HepG2 (cell line): Measurements from ENCODE around the gene CCND2. TPM values are rescaled to one million over a fixed set of nuclear protein-coding genes. Genes with fewer than 3 reads are reported as not detected.

Experiments used
- CHCHD3 ChIP-seq: sonication (generic); formaldehyde crosslinking; IDR thresholded peaks from 2 replicates; pipeline ENCODE4 v1.8.0; 2022; ENCODE audit warnings: mild to moderate bottlenecking, missing genetic modification reagents, moderate library complexity
- DPF2 ChIP-seq: sonication (generic); formaldehyde crosslinking; IDR thresholded peaks from 2 replicates; pipeline ENCODE4 v1.4.0; 2020; ENCODE audit warnings: mild to moderate bottlenecking, low read depth, missing genetic modification reagents, borderline replicate concordance
- EZH2 ChIP-seq: conservative IDR thresholded peaks from 2 replicates; pipeline ENCODE4 v1.6.1; 2012; ENCODE audit warnings: mild to moderate bottlenecking, low read depth, low read length, moderate library complexity
- FLYWCH1 ChIP-seq: sonication (generic); formaldehyde crosslinking; IDR thresholded peaks from 2 replicates; pipeline ENCODE4 v1.8.1; 2023; ENCODE audit warnings: mild to moderate bottlenecking, missing genetic modification reagents
- KAT8 ChIP-seq: IDR thresholded peaks from 2 replicates; pipeline ENCODE4 v1.6.1; 2016; ENCODE audit warnings: missing genetic modification reagents, missing compliant biosample characterization
- KDM2A ChIP-seq: sonication (generic); formaldehyde crosslinking; IDR thresholded peaks from 2 replicates; pipeline ENCODE4 v1.4.0; 2020; ENCODE audit warnings: low read depth, missing genetic modification reagents, borderline replicate concordance
- MIER3 ChIP-seq: IDR thresholded peaks from 2 replicates; pipeline ENCODE4 v1.6.1; 2016; ENCODE audit warnings: missing compliant biosample characterization, borderline replicate concordance
- NFKBIZ ChIP-seq: IDR thresholded peaks from 2 replicates; pipeline ENCODE4 v1.6.1; 2018; ENCODE audit warnings: missing genetic modification reagents, missing compliant biosample characterization
- NR2F2 ChIP-seq: IDR thresholded peaks from 2 replicates; pipeline ENCODE4 v1.6.1; 2012; ENCODE audit warnings: low read depth, inconsistent platforms, borderline replicate concordance
- PCBP1 ChIP-seq: fragments of 200-400 bp; formaldehyde crosslinking; IDR thresholded peaks from 2 replicates; pipeline ENCODE4 v1.6.1; 2017; ENCODE audit warnings: mild to moderate bottlenecking, low read depth, low read length, borderline replicate concordance
- PHF20 ChIP-seq: sonication (generic); formaldehyde crosslinking; IDR thresholded peaks from 2 replicates; pipeline ENCODE4 v1.5.0; 2020; ENCODE audit warnings: mild to moderate bottlenecking, missing genetic modification reagents
- PTBP1 ChIP-seq: fragments of 200-400 bp; formaldehyde crosslinking; IDR thresholded peaks from 2 replicates; pipeline ENCODE4 v1.6.1; 2018; ENCODE audit warnings: low read length, low read depth; ENCODE audit not compliant: poor library complexity, severe bottlenecking
- RARG ChIP-seq: sonication (generic); formaldehyde crosslinking; IDR thresholded peaks from 2 replicates; pipeline ENCODE4 v1.4.0; 2020; ENCODE audit warnings: low read depth, mild to moderate bottlenecking, missing genetic modification reagents
- RBAK ChIP-seq: sonication (generic); formaldehyde crosslinking; IDR thresholded peaks from 2 replicates; pipeline ENCODE4 v1.5.1; 2020; ENCODE audit warnings: mild to moderate bottlenecking, missing genetic modification reagents
- SOX6 ChIP-seq, 2 experiments: fragments of 450-650 bp in 1 of 2; sonication (generic) in 1 of 2; formaldehyde crosslinking in 1 of 2; IDR thresholded peaks; 2 replicates each; pipeline versions ENCODE4 v1.4.0 to v1.6.1; 2017 to 2020; ENCODE audit warnings: antibody characterized with exemption in 1 of 2, mild to moderate bottlenecking in 1 of 2, missing genetic modification reagents in 1 of 2
- TCF12 ChIP-seq, 2 experiments: fragments of 450-650 bp in 1 of 2; sonication (generic) in 1 of 2; formaldehyde crosslinking in 1 of 2; IDR thresholded peaks; 2 replicates each; pipeline versions ENCODE4 v1.6.1 to v1.8.0; 2017 to 2022; ENCODE audit warnings: antibody characterized with exemption in 1 of 2, mild to moderate bottlenecking in 1 of 2, missing genetic modification reagents in 1 of 2, moderate library complexity in 1 of 2
- TEAD2 ChIP-seq: sonication (generic); formaldehyde crosslinking; IDR thresholded peaks from 2 replicates; pipeline ENCODE4 v1.9.0; 2021; ENCODE audit warnings: missing genetic modification reagents
- ZBTB7A ChIP-seq: sonication (generic); formaldehyde crosslinking; IDR thresholded peaks from 2 replicates; pipeline ENCODE4 v1.8.0; 2022; ENCODE audit warnings: mild to moderate bottlenecking, missing genetic modification reagents
- ZNF143 ChIP-seq: sonication (generic); formaldehyde crosslinking; IDR thresholded peaks from 2 replicates; pipeline ENCODE4 v1.4.0; 2020; ENCODE audit warnings: missing genetic modification reagents
- ZNF367 ChIP-seq: sonication (generic); formaldehyde crosslinking; IDR thresholded peaks from 2 replicates; pipeline ENCODE4 v1.4.0; 2020; ENCODE audit warnings: missing genetic modification reagents, borderline replicate concordance
- polyA plus RNA-seq, 8 experiments: library from polyadenylated mRNA; depleted of rRNA in 3 of 8; stranded (reverse) in 7 of 8; unstranded in 1 of 8; fragments of >200 nt; fragmentation: Illumina TruSeq in 4 of 8; extraction: Trizol in 4 of 8; gene quantifications; 2 replicates each; pipeline versions ENCODE4 v1.2.1 to v1.2.3, GENCODE V29; 2011 to 2016; ENCODE audit warnings: low read depth in 4 of 8, missing spikeins in 1 of 8, mixed read lengths in 1 of 8; ENCODE audit not compliant: insufficient read depth in 1 of 8
- total RNA-seq, 5 experiments: library from RNA; depleted of rRNA; stranded (reverse); fragments of >200 nt; fragmentation: Illumina TruSeq; extraction: Trizol; gene quantifications; 2 replicates each; pipeline ENCODE4 v1.2.3, GENCODE V29; 2016; ENCODE audit warnings: low read depth in 1 of 5
- TF ChIP-seq, protein P1 (sequence below): IDR thresholded peaks from 2 replicates; pipeline ENCODE4 v1.6.1; 2016; ENCODE audit warnings: low read depth
- TF ChIP-seq, protein P2 (sequence below), 2 experiments: sonication (generic) in 1 of 2; formaldehyde crosslinking in 1 of 2; IDR thresholded peaks; 2 replicates each; pipeline versions ENCODE4 v1.4.0 to v1.6.1; 2018 to 2020; ENCODE audit warnings: missing genetic modification reagents in 2 of 2, borderline replicate concordance in 1 of 2, low read depth in 1 of 2, mild to moderate bottlenecking in 1 of 2, missing biosample characterization in 1 of 2
- TF ChIP-seq, protein P3 (sequence below): sonication (generic); formaldehyde crosslinking; IDR thresholded peaks from 2 replicates; pipeline ENCODE4 v1.4.0; 2020; ENCODE audit warnings: missing genetic modification reagents

The CCND2 gene
- total and polyA plus RNA-seq, 2 of the 13 experiments (the other 11 are each of a cell fraction or from before 2014, with no cell fraction given) = 0.61 to 1.4 TPM

DNA sequence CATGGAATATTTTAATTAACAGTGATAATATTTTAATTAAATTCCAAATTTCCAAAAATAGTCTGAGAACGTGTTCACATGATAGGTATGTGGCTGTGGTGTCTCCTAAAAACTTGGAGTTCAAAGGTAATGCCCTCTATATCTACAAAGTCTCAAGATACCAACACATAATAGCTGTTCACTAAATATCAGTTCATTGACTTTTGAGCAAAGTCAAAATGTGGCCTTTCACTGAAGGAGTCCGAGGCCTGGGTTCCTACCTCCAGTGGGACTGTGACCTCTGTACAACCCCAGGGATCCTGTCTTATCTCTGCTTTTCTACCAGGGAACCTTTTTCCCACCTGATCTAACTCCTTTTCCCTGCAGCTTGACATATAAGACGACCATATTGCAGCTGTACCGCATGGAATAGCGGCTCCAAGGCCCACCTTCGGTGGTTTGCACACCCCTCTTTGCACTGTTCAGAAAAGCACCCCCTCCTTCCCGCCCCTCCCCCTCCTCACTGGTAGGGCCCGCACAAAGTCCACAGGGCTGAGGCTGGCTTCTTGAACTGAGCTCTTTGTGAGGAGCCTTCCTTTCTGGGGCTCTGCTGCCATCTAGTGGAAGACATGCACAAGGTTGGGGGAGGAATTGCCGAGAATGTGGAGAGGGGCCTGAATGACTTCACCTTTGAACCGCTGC is 3.1 kb downstream of the CCND2 start (continued):
- TF ChIP-seq, protein P1, sequence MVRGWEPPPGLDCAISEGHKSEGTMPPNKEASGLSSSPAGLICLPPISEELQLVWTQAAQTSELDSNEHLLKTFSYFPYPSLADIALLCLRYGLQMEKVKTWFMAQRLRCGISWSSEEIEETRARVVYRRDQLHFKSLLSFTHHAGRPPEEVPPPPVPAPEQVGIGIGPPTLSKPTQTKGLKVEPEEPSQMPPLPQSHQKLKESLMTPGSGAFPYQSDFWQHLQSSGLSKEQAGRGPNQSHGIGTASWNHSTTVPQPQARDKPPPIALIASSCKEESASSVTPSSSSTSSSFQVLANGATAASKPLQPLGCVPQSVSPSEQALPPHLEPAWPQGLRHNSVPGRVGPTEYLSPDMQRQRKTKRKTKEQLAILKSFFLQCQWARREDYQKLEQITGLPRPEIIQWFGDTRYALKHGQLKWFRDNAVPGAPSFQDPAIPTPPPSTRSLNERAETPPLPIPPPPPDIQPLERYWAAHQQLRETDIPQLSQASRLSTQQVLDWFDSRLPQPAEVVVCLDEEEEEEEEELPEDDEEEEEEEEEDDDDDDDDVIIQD (CRISPR knock-in tag) = no peak
- TF ChIP-seq MIER3 (CRISPR knock-in tag) (0 out of 2 replicates have a peak, but pooled peaks have one; percentile 59), NFKBIZ (CRISPR knock-in tag) (no peak), PTBP1 (no peak), TCF12 (IDR thresholded peaks at IDR 0.05) (no peak), TCF12 (CRISPR knock-in tag; IDR thresholded peaks at IDR 0.05) (no peak), KAT8 (no peak), ZNF367 (no peak), CHCHD3 (CRISPR knock-in tag) (no peak), DPF2 (CRISPR knock-in tag) (no peak), PCBP1 (no peak), NR2F2 (no peak), TEAD2 (CRISPR knock-in tag) (no peak), ZBTB7A (CRISPR knock-in tag) (no peak; the same call in 1 of the 2 replicates), PHF20 (CRISPR knock-in tag) (no peak), EZH2 (0 out of 2 replicates have a peak, but pooled peaks have one; percentile 18), KDM2A (peak; percentile 41; the same call in 1 of the 2 replicates), ZNF143 (CRISPR knock-in tag) (no peak), RARG (no peak), FLYWCH1 (no peak), SOX6 (IDR thresholded peaks at IDR 0.05) (no peak), SOX6 (CRISPR knock-in tag; IDR thresholded peaks at IDR 0.05) (peak; percentile 55; the same call in 1 of the 2 replicates), RBAK (CRISPR knock-in tag) (no peak)
- TF ChIP-seq, protein P2, sequence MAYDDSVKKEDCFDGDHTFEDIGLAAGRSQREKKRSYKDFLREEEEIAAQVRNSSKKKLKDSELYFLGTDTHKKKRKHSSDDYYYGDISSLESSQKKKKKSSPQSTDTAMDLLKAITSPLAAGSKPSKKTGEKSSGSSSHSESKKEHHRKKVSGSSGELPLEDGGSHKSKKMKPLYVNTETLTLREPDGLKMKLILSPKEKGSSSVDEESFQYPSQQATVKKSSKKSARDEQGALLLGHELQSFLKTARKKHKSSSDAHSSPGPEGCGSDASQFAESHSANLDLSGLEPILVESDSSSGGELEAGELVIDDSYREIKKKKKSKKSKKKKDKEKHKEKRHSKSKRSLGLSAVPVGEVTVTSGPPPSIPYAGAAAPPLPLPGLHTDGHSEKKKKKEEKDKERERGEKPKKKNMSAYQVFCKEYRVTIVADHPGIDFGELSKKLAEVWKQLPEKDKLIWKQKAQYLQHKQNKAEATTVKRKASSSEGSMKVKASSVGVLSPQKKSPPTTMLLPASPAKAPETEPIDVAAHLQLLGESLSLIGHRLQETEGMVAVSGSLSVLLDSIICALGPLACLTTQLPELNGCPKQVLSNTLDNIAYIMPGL (CRISPR knock-in tag; IDR thresholded peaks at IDR 0.05; ENCODE audit: borderline replicate concordance in 1 of 2, low read depth in 1 of 2) = peak; percentile 36 to 71; a peak in 2 of 4 replicates
- TF ChIP-seq, protein P3, sequence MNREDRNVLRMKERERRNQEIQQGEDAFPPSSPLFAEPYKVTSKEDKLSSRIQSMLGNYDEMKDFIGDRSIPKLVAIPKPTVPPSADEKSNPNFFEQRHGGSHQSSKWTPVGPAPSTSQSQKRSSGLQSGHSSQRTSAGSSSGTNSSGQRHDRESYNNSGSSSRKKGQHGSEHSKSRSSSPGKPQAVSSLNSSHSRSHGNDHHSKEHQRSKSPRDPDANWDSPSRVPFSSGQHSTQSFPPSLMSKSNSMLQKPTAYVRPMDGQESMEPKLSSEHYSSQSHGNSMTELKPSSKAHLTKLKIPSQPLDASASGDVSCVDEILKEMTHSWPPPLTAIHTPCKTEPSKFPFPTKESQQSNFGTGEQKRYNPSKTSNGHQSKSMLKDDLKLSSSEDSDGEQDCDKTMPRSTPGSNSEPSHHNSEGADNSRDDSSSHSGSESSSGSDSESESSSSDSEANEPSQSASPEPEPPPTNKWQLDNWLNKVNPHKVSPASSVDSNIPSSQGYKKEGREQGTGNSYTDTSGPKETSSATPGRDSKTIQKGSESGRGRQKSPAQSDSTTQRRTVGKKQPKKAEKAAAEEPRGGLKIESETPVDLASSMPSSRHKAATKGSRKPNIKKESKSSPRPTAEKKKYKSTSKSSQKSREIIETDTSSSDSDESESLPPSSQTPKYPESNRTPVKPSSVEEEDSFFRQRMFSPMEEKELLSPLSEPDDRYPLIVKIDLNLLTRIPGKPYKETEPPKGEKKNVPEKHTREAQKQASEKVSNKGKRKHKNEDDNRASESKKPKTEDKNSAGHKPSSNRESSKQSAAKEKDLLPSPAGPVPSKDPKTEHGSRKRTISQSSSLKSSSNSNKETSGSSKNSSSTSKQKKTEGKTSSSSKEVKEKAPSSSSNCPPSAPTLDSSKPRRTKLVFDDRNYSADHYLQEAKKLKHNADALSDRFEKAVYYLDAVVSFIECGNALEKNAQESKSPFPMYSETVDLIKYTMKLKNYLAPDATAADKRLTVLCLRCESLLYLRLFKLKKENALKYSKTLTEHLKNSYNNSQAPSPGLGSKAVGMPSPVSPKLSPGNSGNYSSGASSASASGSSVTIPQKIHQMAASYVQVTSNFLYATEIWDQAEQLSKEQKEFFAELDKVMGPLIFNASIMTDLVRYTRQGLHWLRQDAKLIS = no peak
